H1 (cell line): ENCODE results near the gene TWF2. TPM values are rescaled to one million over a fixed set of nuclear protein-coding genes. Genes with fewer than 3 reads are reported as not detected.

Experiments used
- CTCF ChIA-PET: fragments of 300-600 bp; sonication (Branson Sonifier 250); formaldehyde crosslinking; loops from one replicate; lab custom pipeline; 2021; ENCODE audit not compliant: partially characterized antibody; lab: Charles Lee
- POLR2A ChIA-PET: fragments of 300-600 bp; sonication (Branson Sonifier 250); formaldehyde crosslinking; loops from one replicate; lab custom pipeline; 2021; ENCODE audit warnings: inconsistent platforms; ENCODE audit not compliant: partially characterized antibody; lab: Charles Lee
- DNase-seq, 2 experiments: peaks; one replicate each; pipeline versions ENCODE4 v3.0.0 to v3.0.0-alpha.2; 2010 to 2022; ENCODE audit warnings: low spot score in 2 of 2, low read depth in 1 of 2, mixed read lengths in 1 of 2
- FAIRE-seq: peaks from 2 replicates; lab custom pipeline; 2011; peaks lifted over from hg19 to GRCh38; lab: Jason Lieb, UNC
- H2AFZ ChIP-seq: 2 replicates; pipeline ENCODE4 v1.8.1; 2012; ENCODE audit warnings: low read length, inconsistent platforms
- H2AK5ac ChIP-seq: 2 replicates; pipeline ENCODE4 v1.6.1; 2013; ENCODE audit warnings: low read depth, low read length
- H2BK120ac ChIP-seq: replicated peaks from 2 replicates; pipeline ENCODE3; 2013; ENCODE audit warnings: low read depth, low read length, inconsistent platforms
- H2BK12ac ChIP-seq: 2 replicates; pipeline ENCODE4 v1.6.1; 2013; ENCODE audit warnings: low read depth, low read length
- H2BK15ac ChIP-seq: 2 replicates; pipeline ENCODE4 v1.6.1; 2013; ENCODE audit warnings: low read length
- H2BK20ac ChIP-seq: 2 replicates; pipeline ENCODE4 v1.6.1; 2013; ENCODE audit warnings: low read length
- H2BK5ac ChIP-seq: 2 replicates; pipeline ENCODE4 v1.6.1; 2013; ENCODE audit warnings: low read depth, low read length
- H3K14ac ChIP-seq: 2 replicates; pipeline ENCODE4 v1.6.1; 2013; ENCODE audit warnings: inconsistent platforms; ENCODE audit not compliant: insufficient read length
- H3K18ac ChIP-seq: 2 replicates; pipeline ENCODE4 v1.6.1; 2013; ENCODE audit warnings: low read length; ENCODE audit errors: extremely low read depth
- H3K23ac ChIP-seq: 2 replicates; pipeline ENCODE4 v1.6.1; 2013; ENCODE audit warnings: inconsistent platforms; ENCODE audit not compliant: insufficient read length
- H3K23me2 ChIP-seq: 2 replicates; pipeline ENCODE4 v1.6.1; 2013; ENCODE audit warnings: low read depth, low read length
- H3K27ac ChIP-seq: 2 replicates; pipeline ENCODE4 v1.6.1; 2011; ENCODE audit warnings: low read depth, low read length, inconsistent platforms
- H3K27me3 ChIP-seq, 4 experiments: replicated peaks in 1 of 4; 1 replicate in 1 of 4; 2 replicates in 3 of 4; pipeline versions ENCODE4 v1.6.1 to v1.8.1; 2011 to 2013; ENCODE audit warnings: low read length in 3 of 4, mild to moderate bottlenecking in 3 of 4, inconsistent platforms in 2 of 4, mixed read lengths in 2 of 4, moderate library complexity in 1 of 4; ENCODE audit not compliant: control insufficient read depth in 3 of 4, insufficient read depth in 3 of 4; ENCODE audit errors: extremely low read depth in 1 of 4
- H3K36me3 ChIP-seq, 4 experiments: 2 replicates each; pipeline versions ENCODE4 v1.6.1 to v1.8.1; 2011 to 2013; ENCODE audit warnings: mild to moderate bottlenecking in 4 of 4, low read length in 3 of 4, moderate library complexity in 2 of 4, control low read depth in 1 of 4, inconsistent platforms in 1 of 4; ENCODE audit not compliant: insufficient read depth in 4 of 4, control insufficient read depth in 2 of 4
- H3K4ac ChIP-seq: replicated peaks from 2 replicates; pipeline ENCODE3; 2013; ENCODE audit warnings: low read length, low read depth, mixed read lengths, inconsistent platforms; ENCODE audit not compliant: insufficient read length
- H3K4me1 ChIP-seq, 4 experiments: replicated peaks in 1 of 4; 1 replicate in 1 of 4; 2 replicates in 3 of 4; pipeline versions ENCODE4 v1.6.1 to v1.8.1; 2011 to 2013; ENCODE audit warnings: low read length in 3 of 4, inconsistent platforms in 2 of 4, mixed read lengths in 1 of 4; ENCODE audit not compliant: insufficient read depth in 4 of 4, control insufficient read depth in 3 of 4
- H3K4me2 ChIP-seq, 2 experiments: 2 replicates each; pipeline versions ENCODE4 v1.6.1 to v1.8.1; 2011 to 2013; ENCODE audit warnings: low read depth in 2 of 2, low read length in 2 of 2, control low read depth in 1 of 2, inconsistent platforms in 1 of 2, mild to moderate bottlenecking in 1 of 2; ENCODE audit not compliant: insufficient read depth in 1 of 2
- H3K4me3 ChIP-seq, 4 experiments: fragments of 200-600, 300-600 bp in 1 of 4; sonication (generic), shearing (Covaris generic), sonication (Bioruptor Twin) in 1 of 4; 2 replicates each; pipeline versions ENCODE4 v1.5.1 to v1.8.1; 2011 to 2016; ENCODE audit warnings: low read length in 4 of 4, low read depth in 3 of 4, control low read depth in 2 of 4, inconsistent platforms in 2 of 4, mild to moderate bottlenecking in 2 of 4, mixed read lengths in 1 of 4, moderate library complexity in 1 of 4; ENCODE audit not compliant: insufficient read depth in 2 of 4; ENCODE audit errors: extremely low read depth in 1 of 4
- H3K56ac ChIP-seq: replicated peaks from 2 replicates; pipeline ENCODE3; 2013; ENCODE audit warnings: low read depth, mild to moderate bottlenecking, mixed read lengths, low read length, inconsistent platforms; ENCODE audit not compliant: insufficient read length
- H3K79me1 ChIP-seq: 2 replicates; pipeline ENCODE4 v1.6.1; 2013; ENCODE audit warnings: low read depth, low read length, control low read depth
- H3K79me2 ChIP-seq, 2 experiments: 2 replicates each; pipeline versions ENCODE4 v1.6.1 to v1.8.1; 2012 to 2013; ENCODE audit warnings: low read length in 2 of 2, mild to moderate bottlenecking in 2 of 2, inconsistent platforms in 1 of 2; ENCODE audit not compliant: insufficient read depth in 2 of 2, control insufficient read depth in 1 of 2
- H3K9ac ChIP-seq, 4 experiments: replicated peaks in 1 of 4; 1 replicate in 1 of 4; 2 replicates in 3 of 4; pipeline versions ENCODE4 v1.6.1 to v1.8.1; 2011 to 2013; ENCODE audit warnings: low read depth in 3 of 4, low read length in 3 of 4, control low read depth in 2 of 4, mild to moderate bottlenecking in 2 of 4, moderate library complexity in 2 of 4, inconsistent platforms in 1 of 4; ENCODE audit errors: extremely low read depth in 1 of 4
- H3K9me3 ChIP-seq, 2 experiments: 2 replicates each; pipeline versions ENCODE4 v1.6.1 to v1.8.1; 2012 to 2013; ENCODE audit warnings: mild to moderate bottlenecking in 2 of 2, moderate library complexity in 2 of 2, control low read depth in 1 of 2, inconsistent platforms in 1 of 2, low read depth in 1 of 2, low read length in 1 of 2, mixed read lengths in 1 of 2; ENCODE audit not compliant: insufficient read depth in 2 of 2
- H4K20me1 ChIP-seq, 2 experiments: replicated peaks in 1 of 2; 2 replicates each; pipeline versions ENCODE3 to v1.8.1; 2011 to 2013; ENCODE audit warnings: inconsistent platforms in 2 of 2, low read length in 2 of 2, mild to moderate bottlenecking in 1 of 2; ENCODE audit not compliant: insufficient read depth in 2 of 2, control insufficient read depth in 1 of 2
- H4K5ac ChIP-seq: 2 replicates; pipeline ENCODE4 v1.6.1; 2013; ENCODE audit warnings: low read length, low read depth, mixed read lengths, inconsistent platforms; ENCODE audit not compliant: insufficient read length
- H4K8ac ChIP-seq: 2 replicates; pipeline ENCODE4 v1.8.0; 2013; ENCODE audit warnings: mild to moderate bottlenecking, moderate library complexity, low read length, inconsistent platforms; ENCODE audit not compliant: insufficient read depth; ENCODE audit errors: extremely low read depth
- H4K91ac ChIP-seq: replicated peaks from 2 replicates; pipeline ENCODE3; 2013; ENCODE audit warnings: low read length, mixed read lengths, inconsistent platforms; ENCODE audit not compliant: insufficient read length
- CHD2 ChIP-seq: IDR thresholded peaks from 2 replicates; pipeline ENCODE4 v1.6.1; 2012; ENCODE audit warnings: low read length, improper control_type of control experiment
- E2F6 ChIP-seq: IDR thresholded peaks from 2 replicates; pipeline ENCODE4 v1.6.1; 2012; ENCODE audit warnings: inconsistent platforms
- GTF2F1 ChIP-seq: IDR thresholded peaks from 2 replicates; pipeline ENCODE4 v1.6.1; 2012; ENCODE audit warnings: low read depth, low read length, improper control_type of control experiment, borderline replicate concordance
- NANOG ChIP-seq: IDR thresholded peaks from 2 replicates; pipeline ENCODE4 v1.6.1; 2011; ENCODE audit warnings: low read length, low read depth, mild to moderate bottlenecking, inconsistent platforms; ENCODE audit not compliant: insufficient read depth, poor library complexity, severe bottlenecking
- WGBS, 2 experiments: shearing (Covaris generic) in 1 of 2; methylation state at CpG; one replicate each; pipeline versions ENCODE4 v1.1.6 to v1.1.7; 2013 to 2015; ENCODE audit warnings: low lambda C conversion rate in 2 of 2, mixed read lengths in 2 of 2, inconsistent platforms in 1 of 2, low coverage in 1 of 2, missing lambda C conversion rate in 1 of 2; ENCODE audit not compliant: insufficient replicate concordance in 2 of 2, insufficient coverage in 1 of 2, insufficient read length in 1 of 2; ENCODE audit errors: extremely low coverage in 1 of 2, missing lambda C conversion rate in 1 of 2; 5-methylcytosine and 5-hydroxymethylcytosine counted together
- polyA plus RNA-seq, 7 experiments: library from polyadenylated mRNA; depleted of rRNA in 3 of 7; stranded (reverse) in 5 of 7; unstranded in 2 of 7; fragments of >200 nt in 5 of 7; fragments of 200-250 nt in 2 of 7; gene quantifications; 1 replicate in 5 of 7; 2 replicates in 1 of 7; 4 replicates in 1 of 7; pipeline versions ENCODE4 v1.2.1 to v1.2.3, GENCODE V29; 2011 to 2013; ENCODE audit warnings: missing spikeins in 2 of 7, mixed read lengths in 2 of 7
- total RNA-seq: library from RNA; stranded (reverse); fragmentation: NEBNext Ultra II Directional; extraction: Animal tissue kit (Norgen Biotek cat#: 25700); gene quantifications from 2 replicates; pipeline ENCODE4 v1.2.1, GENCODE V29; 2021

Gene TWF2
- total and polyA plus RNA-seq, 2 of the 8 experiments (the other 6 are each of a cell fraction or from before 2014, with no cell fraction given): 65.2 to 90.4 TPM

- FAIRE-seq (no peak), DNase-seq (peak in 1 of 2 experiments; percentile 44)
- Histone ChIP-seq H2AK5ac (no peak overlapping the region), H3K79me1 (no peaks in the 10 kb centered on the region), H3K4me3 (no peak overlapping the region), H3K9ac (no peak overlapping the region), H2BK5ac (no peak overlapping the region), H3K9me3 (no peaks in the 10 kb centered on the region), H3K18ac (no peak overlapping the region), H4K20me1 (no peaks in the 10 kb centered on the region), H3K36me3 (no peaks in the 10 kb centered on the region), H3K14ac (no peak overlapping the region), H4K91ac (no peak overlapping the region), H2BK15ac (no peak overlapping the region), H4K8ac (peak overlapping the region; percentile 14; the same call in 1 of the 2 replicates), H3K27ac (no peak overlapping the region), H3K23ac (no peak overlapping the region), H3K4me2 (no peak overlapping the region), H3K23me2 (no peaks in the 10 kb centered on the region), H3K27me3 (no peaks in the 10 kb centered on the region), H4K5ac (no peak overlapping the region), H3K4me1 (peaks cover 0 to 4% (median 3%) of the 10 kb centered on the region in 4 experiments; a peak in 5 of 7 replicates), H3K79me2 (no peaks in the 10 kb centered on the region), H3K56ac (no peak overlapping the region), H3K4ac (no peak overlapping the region), H2BK120ac (no peak overlapping the region), H2BK12ac (0 out of 2 replicates have a peak overlapping the region, but pooled peaks have one; percentile 9), H2BK20ac (no peak overlapping the region), H2AFZ (no peak overlapping the region)
- CTCF ChIA-PET: interaction anchor here (0.8 to 20.4 kb wide), 38 partner anchors 11 to 225 kb away, joined by 3 to 336 read pairs (median 6); partner anchors contain the start of genes ALAS1, POC1A, PPM1M and TWF2
- 92% methylated on average over 34 of the region's 34 CpGs; no CpG with 5 or more reads in 1 of the 2 experiments for WGBS, 2 experiments
- POLR2A ChIA-PET: interaction anchor here (1.0 to 2.4 kb wide), 8 partner anchors 12 to 229 kb away, joined by 3 to 7 read pairs (median 4); partner anchors contain the start of genes TWF2 and WDR82
- TF ChIP-seq E2F6 (no peak), CHD2 (no peak), GTF2F1 (no peak), NANOG (no peak)
Observed at GRCh38 chr3:52221563-52222318, 17.2 kb downstream of the TWF2 start.
